Activated CD8-positive, alpha-beta T cell treated with anti-CD3 and anti-CD28 coated beads for 36 hours (primary cell): ENCODE measurements around the gene GTF2IRD1. TPM values are rescaled to one million over a fixed set of nuclear protein-coding genes. Genes with fewer than 3 reads are reported as not detected.

Source experiments
- ATAC-seq: fragments of 200-7000 bp; cut with Tn5 transposase; one replicate; pipeline ENCODE4 v1.10.0; 2021; ENCODE audit warnings: mild to moderate bottlenecking, moderate library complexity
- CTCF ChIA-PET: fragments of 350-600 bp; sonication (Branson Sonifier 250); formaldehyde crosslinking; loops from one replicate; lab custom pipeline; 2021; ENCODE audit warnings: antibody characterized with exemption; lab: Charles Lee
- POLR2A ChIA-PET: fragments of 350-600 bp; sonication (Branson Sonifier 250); formaldehyde crosslinking; loops from one replicate; lab custom pipeline; 2021; ENCODE audit warnings: antibody characterized with exemption; lab: Charles Lee
- DNase-seq: peaks from one replicate; pipeline ENCODE4 v3.0.0-alpha.2; 2020
- H3K27ac Mint-ChIP-seq: one replicate; pipeline ENCODE4 v1.8.0; 2021; ENCODE audit warnings: mild to moderate bottlenecking, mixed read lengths
- H3K27me3 Mint-ChIP-seq: one replicate; pipeline ENCODE4 v1.8.0; 2021; ENCODE audit warnings: mixed read lengths
- H3K36me3 Mint-ChIP-seq: one replicate; pipeline ENCODE4 v1.8.0; 2021; ENCODE audit warnings: low read depth, mixed read lengths
- H3K4me1 Mint-ChIP-seq: one replicate; pipeline ENCODE4 v1.8.0; 2021; ENCODE audit warnings: low read depth, mixed read lengths
- H3K4me3 Mint-ChIP-seq: one replicate; pipeline ENCODE4 v1.8.0; 2021; ENCODE audit warnings: mild to moderate bottlenecking, moderate library complexity, mixed read lengths
- H3K9me3 Mint-ChIP-seq: one replicate; pipeline ENCODE4 v1.8.0; 2021; ENCODE audit warnings: mixed read lengths
- CTCF ChIP-seq: fragments of 200-600 bp; IDR thresholded peaks from one replicate; pipeline ENCODE4 v1.8.0; 2022; ENCODE audit warnings: antibody characterized with exemption, mild to moderate bottlenecking
- intact Hi-C: fragments of 100-400 bp; cut with micrococcal nuclease; formaldehyde crosslinking; loops from one replicate; pipeline ENCODE4 v1.10.0; 2022
- total RNA-seq, 2 experiments: library from RNA; stranded (reverse); gene quantifications; one replicate each; pipeline ENCODE4 v1.2.3, GENCODE V29; 2021

Gene GTF2IRD1
- total RNA-seq, 2 experiments from 2014 or later = 1.2 to 1.4 TPM

GRCh38 chr7:74615933-74616780 lies 162.5 kb downstream of the GTF2IRD1 start:
- ATAC-seq (peak; percentile 42), DNase-seq (peak; percentile 15)
- CTCF ChIA-PET = interaction anchor here (1.0 to 1.1 kb wide), 2 partner anchors 79 to 199 kb away, joined by 3 read pairs; no protein-coding TSS in a partner anchor
- Mint-ChIP-seq H3K27me3 (no peaks in the 10 kb centered on the region), H3K36me3 (no peaks in the 10 kb centered on the region), H3K9me3 (no peaks in the 10 kb centered on the region), H3K4me1 (peaks cover 13% of the 10 kb centered on the region), H3K27ac (no peak overlapping the region), H3K4me3 (no peak overlapping the region)
- intact Hi-C loops = no loop called here
- POLR2A ChIA-PET = no interaction called here
- TF ChIP-seq CTCF = no peak

GRCh38 chr7:74617180-74617744 lies 163.6 kb downstream of the GTF2IRD1 start:
- POLR2A ChIA-PET = no interaction called here
- peak overlapping the region; percentile 80 for H3K27ac Mint-ChIP-seq
- peak; percentile 27 for ATAC-seq

GRCh38 chr7:74619235-74619860 lies 165.6 kb downstream of the GTF2IRD1 start:
- no peak for TF ChIP-seq CTCF
- Mint-ChIP-seq H3K27ac (no peak overlapping the region), H3K4me3 (no peak overlapping the region), H3K9me3 (no peaks in the 10 kb centered on the region), H3K36me3 (no peaks in the 10 kb centered on the region), H3K4me1 (peaks cover 13% of the 10 kb centered on the region), H3K27me3 (no peaks in the 10 kb centered on the region)
- DNase-seq (no peak), ATAC-seq (no peak)
- ChIA-PET POLR2A (no interaction called here), CTCF (no interaction called here)
- intact Hi-C loops = no loop called here

More at GRCh38 chr7:74617180-74617744, 163.6 kb downstream of the GTF2IRD1 start:
- no peak for TF ChIP-seq CTCF
- CTCF ChIA-PET = no interaction called here
- DNase-seq = peak; percentile 33
- Mint-ChIP-seq H3K36me3 (no peaks in the 10 kb centered on the region), H3K27me3 (no peaks in the 10 kb centered on the region), H3K4me1 (peaks cover 13% of the 10 kb centered on the region), H3K9me3 (no peaks in the 10 kb centered on the region), H3K4me3 (peak overlapping the region; percentile 27)
- intact Hi-C loops = no loop called here

- H3K36me3 Mint-ChIP-seq = no peaks in the 10 kb centered on the region
- H3K27me3 Mint-ChIP-seq = no peaks in the 10 kb centered on the region
- DNase-seq (no peak), ATAC-seq (no peak)
- intact Hi-C loops = no loop called here
- ChIA-PET CTCF (no interaction called here), POLR2A (no interaction called here)
- H3K27ac Mint-ChIP-seq = no peak overlapping the region
- H3K4me3 Mint-ChIP-seq = no peak overlapping the region
- H3K4me1 Mint-ChIP-seq = peaks cover 4% of the 10 kb centered on the region
- no peaks in the 10 kb centered on the region for H3K9me3 Mint-ChIP-seq
- no peak for TF ChIP-seq CTCF
Observed at GRCh38 chr7:74622228-74622749, 168.6 kb downstream of the GTF2IRD1 start.
